GM19035 (cell line): Measurements from ENCODE around the gene APOL2.
"Not testable (repeated sequence)": the region's sequence is repeated elsewhere in the genome, so short reads cannot be mapped to it uniquely, and the experiment has no call there.

ENCODE experiments used
- ATAC-seq: cut with Tn5 transposase; IDR thresholded peaks from one replicate; pipeline ENCODE4 v1.9.1; 2021; ENCODE audit not compliant: unreplicated experiment

Gene APOL2

DNA sequence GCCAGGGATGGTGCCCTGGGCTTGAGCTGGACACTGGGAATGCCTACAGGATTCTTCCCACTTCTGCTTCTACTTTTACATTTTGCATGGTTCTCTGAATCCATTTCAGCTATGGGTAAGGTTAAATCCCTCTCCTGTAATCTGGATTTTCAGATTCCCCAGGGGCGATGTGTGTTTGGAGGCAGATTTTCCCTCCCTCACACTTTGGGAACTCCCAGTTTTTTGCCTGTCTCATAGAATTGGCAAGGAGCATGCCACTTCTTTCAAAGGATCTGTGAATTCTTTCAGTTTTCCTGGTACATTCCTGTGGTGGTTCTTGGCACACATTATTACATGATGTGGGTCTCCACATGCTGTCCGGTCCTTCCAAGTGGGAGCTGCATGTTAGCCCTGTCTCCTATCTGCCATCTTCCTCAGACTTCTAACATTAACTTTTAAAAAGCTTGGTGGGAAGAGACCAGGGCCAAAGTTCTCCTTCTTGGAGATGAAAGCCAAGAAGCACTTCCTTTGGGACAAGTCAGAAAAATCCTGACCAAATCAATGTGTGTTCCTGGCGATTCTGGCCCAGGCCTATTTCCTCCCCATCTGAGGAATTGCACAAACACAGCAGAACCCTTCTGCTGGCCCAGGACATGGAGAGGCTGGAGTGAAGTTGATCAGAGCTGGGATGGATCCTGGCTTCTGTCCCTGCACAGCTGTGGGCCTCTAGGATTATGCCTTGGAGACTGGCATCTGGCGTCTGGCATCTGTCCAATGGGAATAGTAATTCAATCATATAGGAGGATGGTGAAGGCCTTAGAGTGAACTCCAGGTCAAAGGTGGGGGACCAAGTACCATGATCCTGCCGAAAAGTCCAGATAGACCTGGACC lies 5.4 kb upstream of the APOL2 start:
- no peak for ATAC-seq

- ATAC-seq = no peak
Observed at GRCh38 chr22:36243986-36244385, 4.7 kb upstream of the APOL2 start.

DNA sequence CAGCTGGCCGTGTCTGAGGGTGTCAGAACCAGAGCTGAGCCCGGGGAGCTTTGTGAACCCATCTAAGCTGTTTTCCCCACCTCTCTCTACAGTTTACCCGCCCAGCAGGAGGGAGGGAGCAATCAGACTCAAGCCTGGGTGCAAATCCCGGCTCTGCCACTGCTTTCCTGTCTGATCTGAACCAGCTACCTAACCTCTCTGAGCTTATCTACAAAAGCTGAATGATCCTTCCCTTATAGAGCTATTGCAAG lies 252 bp downstream of the APOL2 start:
- peak; percentile 29 for ATAC-seq

DNA sequence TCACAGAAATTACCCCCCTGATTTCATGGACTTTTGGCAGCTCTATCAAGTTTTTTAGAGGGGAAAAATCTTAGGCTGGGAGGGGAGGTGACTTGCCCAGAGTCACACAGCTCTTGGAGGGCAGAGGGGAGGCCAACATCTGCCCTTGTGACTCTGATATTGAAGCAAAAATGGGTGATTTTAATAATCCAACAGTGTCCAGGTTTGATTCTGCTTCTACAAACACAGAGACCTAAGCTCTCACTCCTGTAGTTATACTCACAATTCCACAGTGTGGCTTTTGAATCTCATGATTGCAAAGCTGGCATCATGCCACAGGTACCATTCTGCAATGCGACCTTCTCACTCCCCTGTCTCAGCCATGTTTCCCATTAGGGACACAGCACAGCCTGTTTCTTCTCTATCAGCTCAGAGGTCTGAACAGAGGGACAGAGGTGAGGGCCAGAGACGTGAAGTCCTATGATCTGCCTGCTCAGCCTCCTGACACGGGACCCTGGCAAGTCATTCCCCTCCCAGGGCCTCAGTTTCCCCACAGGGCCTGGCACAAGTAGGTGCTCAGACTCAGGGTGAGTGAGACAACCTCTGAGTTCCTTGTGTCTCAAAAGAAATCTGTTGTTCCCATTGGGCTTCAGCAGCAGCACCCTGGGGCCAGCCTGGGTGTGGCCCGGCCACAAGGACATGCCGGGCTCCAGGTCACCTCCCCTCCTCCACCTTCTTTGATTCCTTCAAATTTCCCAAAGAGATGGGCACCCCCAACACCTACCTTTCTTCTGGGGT lies 766 bp downstream of the APOL2 start:
- ATAC-seq = no peak

DNA sequence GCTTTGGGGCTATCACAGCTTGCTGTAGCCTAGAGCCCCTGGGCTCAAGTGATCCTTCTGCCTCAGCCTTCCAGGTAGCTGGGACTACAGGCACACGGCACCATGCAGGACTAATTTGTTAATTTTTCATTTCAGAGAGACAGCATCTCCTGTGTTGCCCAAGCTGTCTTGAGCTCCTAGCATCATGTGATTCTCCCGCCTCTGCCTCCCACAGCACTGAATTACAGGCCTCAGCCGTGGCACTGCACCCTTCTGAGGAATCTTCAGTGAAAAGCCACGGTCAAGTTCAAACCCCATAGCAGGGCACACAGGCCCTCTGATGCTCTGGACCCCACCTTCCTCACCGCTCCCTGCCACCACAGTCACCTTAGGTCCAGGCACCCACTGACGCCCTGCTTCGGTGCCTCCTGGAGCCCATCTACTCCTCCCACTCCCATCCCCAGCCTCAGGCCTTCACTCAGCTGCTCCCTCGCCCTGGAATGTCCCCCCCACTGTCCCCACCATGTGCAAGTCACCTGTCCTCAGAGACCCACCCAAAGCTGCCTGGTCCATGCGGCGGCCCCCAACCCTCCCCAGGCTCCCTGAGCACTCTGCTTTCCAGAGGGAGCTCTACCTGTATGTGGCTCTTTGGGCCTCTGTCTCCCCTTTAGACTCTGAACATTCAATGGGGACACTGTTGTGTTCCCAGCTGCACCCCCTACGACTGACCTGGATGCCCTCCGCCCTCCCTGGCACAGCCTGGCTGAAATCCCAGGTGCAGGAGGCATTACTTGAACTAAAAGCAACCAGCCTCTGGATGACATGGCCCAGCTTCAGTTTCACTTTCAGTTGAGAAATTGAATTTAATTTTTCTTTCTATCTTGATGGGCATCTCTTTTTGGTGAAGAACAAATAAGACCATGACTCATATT lies 1.6 kb downstream of the APOL2 start:
- ATAC-seq = no peak

DNA sequence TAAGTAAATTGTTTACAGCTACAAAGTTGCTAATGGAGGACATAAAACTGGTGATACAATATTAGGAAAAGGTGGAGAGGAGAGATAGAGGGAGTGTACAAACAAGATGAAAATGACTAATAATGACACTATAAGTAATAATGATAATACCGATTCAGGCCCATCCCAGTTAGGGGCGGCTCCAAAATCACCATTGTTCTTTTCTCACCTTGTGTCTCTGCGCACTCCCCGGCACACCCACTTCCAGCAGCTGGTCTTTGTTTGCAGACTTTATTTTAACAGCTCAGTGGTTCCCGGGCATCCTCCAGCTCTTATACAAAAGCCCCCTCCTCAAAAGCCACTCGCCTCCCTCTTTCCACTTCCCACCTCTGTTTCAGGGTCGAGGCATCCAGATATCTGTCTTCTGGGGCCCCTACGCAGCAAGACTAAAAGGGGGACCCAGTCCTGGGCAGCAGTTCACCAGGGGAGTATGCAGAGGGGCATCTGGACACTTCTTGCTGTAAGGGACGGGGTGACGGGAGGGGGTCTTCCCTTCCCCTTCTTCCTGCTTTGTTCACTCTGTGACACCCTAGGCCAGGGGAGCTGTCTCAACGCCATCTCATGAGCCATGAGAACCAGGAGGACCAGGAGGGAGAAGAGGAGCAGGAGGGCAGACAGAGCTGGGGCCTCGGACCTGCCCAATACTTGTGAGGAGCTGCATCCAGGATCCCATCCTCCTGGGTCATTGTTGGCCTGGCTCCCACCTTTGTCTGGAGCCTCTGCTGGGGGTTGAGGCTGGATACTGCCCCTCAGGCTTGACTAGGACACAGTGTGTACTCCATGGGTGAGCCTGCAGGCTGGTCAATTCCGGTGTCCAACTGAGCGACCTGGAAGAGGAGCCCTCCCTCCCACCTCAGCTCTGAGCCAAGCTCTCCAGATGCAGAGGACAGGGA lies 2.7 kb downstream of the APOL2 start:
- no peak for ATAC-seq

DNA sequence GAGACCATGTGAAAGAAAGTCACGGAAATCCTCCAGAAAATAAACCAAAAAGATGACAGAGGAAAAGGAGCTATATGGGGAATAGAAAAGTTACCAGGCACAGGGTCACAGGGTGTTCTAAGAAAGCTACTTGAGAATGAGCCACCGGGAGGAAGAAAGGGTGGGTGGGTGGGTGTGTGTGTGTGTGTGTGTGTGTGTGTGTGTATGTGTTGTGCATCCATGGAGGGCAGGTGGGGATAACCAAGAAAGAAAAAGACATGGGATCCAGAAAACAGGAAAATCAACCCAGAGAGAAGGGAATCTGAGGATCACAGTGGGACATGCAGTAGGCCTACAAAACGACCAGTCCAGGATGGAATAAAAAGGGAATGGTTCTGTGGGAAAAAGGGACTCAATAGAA lies 3.7 kb downstream of the APOL2 start:
- no peak for ATAC-seq

DNA sequence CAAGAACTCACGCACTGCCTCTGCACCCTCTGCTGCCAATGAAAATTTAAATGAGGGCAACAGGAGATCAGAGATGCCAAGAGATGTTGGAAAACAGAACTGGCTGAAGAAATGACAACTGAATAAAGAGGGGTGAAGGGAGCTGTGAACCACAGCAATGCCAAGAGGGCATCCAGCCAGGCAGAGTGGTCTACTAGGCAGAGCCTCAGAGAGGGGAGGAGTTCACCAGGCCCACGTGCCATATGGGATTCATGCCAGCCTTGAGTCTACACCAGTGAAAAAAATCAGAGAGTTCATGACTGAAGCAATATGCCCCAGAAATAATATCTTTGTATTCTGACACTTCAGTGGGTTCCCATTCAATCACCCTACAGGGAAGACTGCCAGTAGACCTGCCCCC lies 4.4 kb downstream of the APOL2 start:
- no peak for ATAC-seq

DNA sequence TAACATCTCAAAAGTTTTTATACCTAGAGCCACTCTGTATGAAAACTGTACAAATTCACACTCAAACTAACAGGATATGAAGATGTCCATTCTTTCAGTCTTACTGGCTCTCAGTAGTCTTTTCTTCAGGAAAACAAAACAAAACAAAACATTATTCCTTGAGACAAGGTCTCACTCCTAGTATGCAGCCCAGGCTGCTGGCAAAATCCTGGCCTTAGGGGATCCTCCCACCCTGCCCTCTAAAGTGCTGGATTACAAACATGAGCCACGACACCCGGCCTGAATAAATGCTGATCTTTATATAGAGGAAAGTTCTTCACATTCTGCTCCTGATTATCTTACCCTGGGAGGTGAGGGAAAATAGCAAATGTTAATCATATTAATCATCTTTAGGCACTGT lies 5.1 kb downstream of the APOL2 start:
- no peak for ATAC-seq

GRCh38 chr22:36233796-36234195 lies 5.5 kb downstream of the APOL2 start:
- no peak for ATAC-seq

GRCh38 chr22:36232715-36233401 lies 6.5 kb downstream of the APOL2 start:
- no peak for ATAC-seq

GRCh38 chr22:36231051-36231450 lies 8.3 kb downstream of the APOL2 start:
- not testable (repeated sequence) for ATAC-seq

DNA sequence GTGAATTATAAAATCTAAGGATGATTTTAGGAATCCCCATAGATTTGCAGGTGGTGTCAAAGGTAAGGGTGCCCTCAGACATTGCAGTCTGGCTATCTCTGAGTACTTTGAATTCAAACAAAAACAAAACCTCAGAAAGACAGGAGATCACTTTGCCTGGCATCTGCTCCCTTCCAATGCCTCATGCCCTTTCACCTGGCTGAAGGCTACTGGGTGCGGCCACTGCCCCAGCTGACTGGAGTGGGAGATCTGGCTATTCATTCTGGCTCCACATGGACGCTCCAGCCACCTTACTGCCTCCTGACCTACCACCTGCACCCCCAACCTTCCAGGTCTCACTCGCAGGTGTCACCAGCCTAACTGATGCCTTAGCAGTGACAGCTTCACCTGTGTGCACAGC lies 9.7 kb downstream of the APOL2 start:
- ATAC-seq = not testable (repeated sequence)

- ATAC-seq = no peak
Observed at GRCh38 chr22:36228944-36229343, 10.4 kb downstream of the APOL2 start.

DNA sequence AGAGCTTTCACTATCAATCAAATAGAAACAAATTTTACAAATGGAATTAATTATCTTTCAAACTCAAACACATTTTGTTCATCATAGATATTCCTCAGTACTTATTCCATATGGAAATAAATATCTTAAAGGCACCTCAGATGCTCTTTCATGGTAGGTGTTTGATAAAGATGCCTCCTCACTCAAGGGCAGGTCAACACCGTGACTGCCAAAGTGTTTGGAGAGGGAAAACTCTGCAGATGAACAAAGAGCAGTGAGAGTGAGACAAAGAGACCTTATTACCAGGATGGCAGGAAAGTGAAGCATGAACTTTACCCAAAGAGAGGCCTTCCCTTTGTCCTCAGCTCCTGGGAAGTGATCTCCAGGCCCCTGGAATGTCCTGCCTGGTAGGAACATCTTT lies 11.0 kb downstream of the APOL2 start:
- ATAC-seq = not testable (repeated sequence)

DNA sequence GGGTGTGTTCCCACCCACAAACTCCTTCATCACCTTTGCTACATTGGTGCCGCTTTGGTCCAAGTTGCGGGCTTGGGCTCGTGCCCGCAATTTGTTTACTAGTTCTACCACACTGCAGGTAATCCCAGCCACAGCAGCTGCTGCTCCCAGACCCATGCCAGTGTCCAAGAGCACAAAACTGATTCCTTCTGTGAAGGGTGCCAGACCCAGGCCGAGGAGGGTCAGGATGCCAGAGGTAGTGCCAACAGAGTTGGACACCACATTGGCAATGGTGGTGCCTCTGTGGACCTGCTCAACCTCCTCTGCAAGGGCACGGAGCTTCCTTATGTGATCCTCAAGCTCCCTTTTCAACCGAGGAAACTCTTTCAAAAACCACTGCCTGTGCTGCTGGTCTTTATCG lies 11.5 kb downstream of the APOL2 start:
- ATAC-seq = no peak

GRCh38 chr22:36227396-36227795 lies 11.9 kb downstream of the APOL2 start:
- ATAC-seq = no peak

DNA sequence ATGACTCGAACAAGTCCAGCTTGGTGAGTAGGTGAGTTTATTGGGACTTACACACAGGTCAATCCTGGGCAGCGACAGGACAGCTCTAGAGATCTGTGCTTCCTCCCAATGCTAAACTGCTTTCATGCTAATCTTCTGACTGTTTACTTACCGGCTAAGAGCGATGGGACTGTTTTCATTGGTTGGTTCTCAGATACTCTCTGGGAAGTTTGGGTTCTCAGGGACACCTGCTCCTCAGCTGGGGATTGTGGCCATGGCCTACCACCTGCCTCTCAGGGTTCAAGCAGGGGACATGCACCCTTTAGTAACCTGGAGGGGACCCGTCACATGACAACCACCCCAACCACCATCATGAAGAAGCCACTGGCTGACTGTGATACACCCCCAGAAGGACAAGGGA lies 13.1 kb downstream of the APOL2 start:
- no peak for ATAC-seq

DNA sequence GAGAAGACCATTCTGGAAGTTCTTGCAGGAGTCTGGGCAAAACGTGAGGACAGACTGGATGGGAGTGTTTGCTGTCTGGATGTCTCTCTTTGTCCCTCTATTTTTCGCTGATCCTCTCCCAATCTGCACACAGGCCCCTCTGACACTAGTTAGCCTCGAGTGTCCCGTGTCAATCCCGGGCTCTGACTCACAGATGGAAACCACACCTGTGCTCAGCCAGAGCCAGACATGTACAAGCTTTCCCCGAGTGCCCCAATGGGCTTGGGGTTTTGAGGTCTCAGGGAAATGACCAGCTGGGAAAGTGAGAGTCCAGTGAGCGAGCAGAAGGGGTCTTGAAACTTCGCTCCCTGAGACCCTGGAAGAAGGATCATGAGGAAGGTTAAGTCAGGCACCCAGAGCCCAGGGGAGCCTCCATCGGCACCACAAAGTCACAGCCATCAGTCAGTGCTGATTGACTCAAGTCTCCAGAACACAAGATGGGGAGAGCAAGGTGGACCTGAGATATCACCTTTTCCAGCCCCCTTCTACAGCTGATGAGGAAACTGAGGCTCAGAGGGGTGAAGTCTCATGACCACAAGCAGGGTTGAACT lies 13.9 kb downstream of the APOL2 start:
- no peak for ATAC-seq

DNA sequence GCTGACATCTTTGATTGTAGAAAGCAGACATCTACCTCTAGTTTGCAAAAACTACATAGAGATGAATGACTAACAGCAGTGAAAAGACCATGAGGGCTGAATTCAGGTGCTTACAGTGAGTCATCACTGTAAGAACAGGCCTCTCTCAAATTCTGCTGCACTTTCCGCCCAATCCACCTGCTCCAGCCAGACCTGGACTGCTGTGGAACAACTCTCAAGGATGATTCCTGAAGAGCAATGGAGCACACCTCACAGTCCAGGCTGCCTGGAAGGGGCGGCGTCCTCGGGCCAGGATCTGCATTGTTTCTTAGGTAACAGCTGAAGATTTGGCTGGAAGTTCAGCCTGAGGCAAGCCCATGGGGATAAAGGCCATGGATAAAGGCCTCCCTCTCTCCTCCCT lies 15.1 kb downstream of the APOL2 start:
- ATAC-seq = no peak
